ENCODE data around the gene FRMD7.

DNA sequence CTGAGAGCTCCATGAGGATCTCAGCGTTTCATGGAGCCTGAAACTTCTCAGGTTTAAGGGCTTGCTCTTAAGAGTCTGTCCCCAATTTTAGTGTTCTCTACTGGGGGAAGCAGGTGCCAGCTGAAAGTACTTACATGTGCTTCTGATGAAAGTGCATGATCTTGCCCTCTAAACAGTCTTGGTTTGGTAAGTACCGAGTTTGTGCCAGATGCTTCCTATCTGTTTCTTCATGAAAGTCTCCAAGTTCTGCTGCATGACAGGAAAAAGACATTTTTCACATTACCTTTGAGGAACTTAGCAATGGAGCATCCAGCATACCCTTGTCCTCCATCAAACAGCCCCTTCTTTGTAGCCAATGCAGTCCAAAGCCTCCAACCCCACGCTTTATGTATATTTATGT lies 42.0 kb downstream of the FRMD7 start:
- TF ChIP-seq, protein P1, sequence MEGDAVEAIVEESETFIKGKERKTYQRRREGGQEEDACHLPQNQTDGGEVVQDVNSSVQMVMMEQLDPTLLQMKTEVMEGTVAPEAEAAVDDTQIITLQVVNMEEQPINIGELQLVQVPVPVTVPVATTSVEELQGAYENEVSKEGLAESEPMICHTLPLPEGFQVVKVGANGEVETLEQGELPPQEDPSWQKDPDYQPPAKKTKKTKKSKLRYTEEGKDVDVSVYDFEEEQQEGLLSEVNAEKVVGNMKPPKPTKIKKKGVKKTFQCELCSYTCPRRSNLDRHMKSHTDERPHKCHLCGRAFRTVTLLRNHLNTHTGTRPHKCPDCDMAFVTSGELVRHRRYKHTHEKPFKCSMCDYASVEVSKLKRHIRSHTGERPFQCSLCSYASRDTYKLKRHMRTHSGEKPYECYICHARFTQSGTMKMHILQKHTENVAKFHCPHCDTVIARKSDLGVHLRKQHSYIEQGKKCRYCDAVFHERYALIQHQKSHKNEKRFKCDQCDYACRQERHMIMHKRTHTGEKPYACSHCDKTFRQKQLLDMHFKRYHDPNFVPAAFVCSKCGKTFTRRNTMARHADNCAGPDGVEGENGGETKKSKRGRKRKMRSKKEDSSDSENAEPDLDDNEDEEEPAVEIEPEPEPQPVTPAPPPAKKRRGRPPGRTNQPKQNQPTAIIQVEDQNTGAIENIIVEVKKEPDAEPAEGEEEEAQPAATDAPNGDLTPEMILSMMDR (IDR thresholded peaks at IDR 0.05) = no peak
- TF ChIP-seq POLR2AphosphoS5 (IDR thresholded peaks at IDR 0.05) (no peak), EP300 (IDR thresholded peaks at IDR 0.05; ENCODE audit: low read depth) (no peak), POLR2A (IDR thresholded peaks at IDR 0.05) (no peak)

All from transverse colon (tissue), 4 donors.